HG02678 (cell line): ENCODE results near the gene PPP1R1B.

Experiments
- ATAC-seq: cut with Tn5 transposase; IDR thresholded peaks from one replicate; pipeline ENCODE4 v1.9.1; 2021; ENCODE audit warnings: mild to moderate bottlenecking, moderate library complexity; ENCODE audit not compliant: unreplicated experiment

PPP1R1B gene

GRCh38 chr17:39651923-39652586 lies 25.3 kb downstream of the PPP1R1B start:
- ATAC-seq, result no peak

- no peak for ATAC-seq
Observed at GRCh38 chr17:39652587-39653315, 26.0 kb downstream of the PPP1R1B start.

GRCh38 chr17:39653316-39653661 lies 26.5 kb downstream of the PPP1R1B start:
- ATAC-seq, result no peak

GRCh38 chr17:39653662-39654331 lies 27.0 kb downstream of the PPP1R1B start:
- no peak for ATAC-seq

GRCh38 chr17:39655105-39655504 lies 28.4 kb downstream of the PPP1R1B start:
- ATAC-seq, result no peak

GRCh38 chr17:39658346-39658745 lies 31.6 kb downstream of the PPP1R1B start:
- ATAC-seq, result no peak

GRCh38 chr17:39658760-39659159 lies 32.0 kb downstream of the PPP1R1B start:
- ATAC-seq, result no peak

GRCh38 chr17:39659279-39660010 lies 32.7 kb downstream of the PPP1R1B start:
- no peak for ATAC-seq

- no peak for ATAC-seq
Observed at GRCh38 chr17:39660011-39660360, 33.2 kb downstream of the PPP1R1B start.

GRCh38 chr17:39660397-39661385 lies 33.9 kb downstream of the PPP1R1B start:
- no peak for ATAC-seq

GRCh38 chr17:39661744-39662541 lies 35.2 kb downstream of the PPP1R1B start:
- no peak for ATAC-seq

- no peak for ATAC-seq
Observed at GRCh38 chr17:39662551-39663339, 36.0 kb downstream of the PPP1R1B start.

- no peak for ATAC-seq
Observed at GRCh38 chr17:39663340-39663687, 36.6 kb downstream of the PPP1R1B start.

GRCh38 chr17:39663688-39664580 lies 37.2 kb downstream of the PPP1R1B start:
- ATAC-seq, result no peak

GRCh38 chr17:39664581-39665561 lies 38.1 kb downstream of the PPP1R1B start, which contains the start of gene TCAP:
Gene TCAP, plus strand, starts transcription at chr17:39665349. Its CDS starts 11 bp downstream, at chr17:39665360.
- no peak for ATAC-seq

- ATAC-seq, result no peak
Observed at GRCh38 chr17:39665642-39666224, 39.0 kb downstream of the PPP1R1B start.
